8988T (cell line): ENCODE results near the gene RPS19BP1.
"Not testable (repeated sequence)": the region's sequence is repeated elsewhere in the genome, so short reads cannot be mapped to it uniquely, and the experiment has no call there.

Experiments used
- DNase-seq: peaks from one replicate; pipeline ENCODE4 v3.0.0; 2011

Gene RPS19BP1

GRCh38 chr22:39527481-39527961, 5.0 kb downstream of the RPS19BP1 start:
- no peak for DNase-seq

GRCh38 chr22:39526736-39527171, 5.8 kb downstream of the RPS19BP1 start:
- DNase-seq = no peak

GRCh38 chr22:39525658-39525975, 6.9 kb downstream of the RPS19BP1 start:
- no peak for DNase-seq

GRCh38 chr22:39524753-39525657, 7.5 kb downstream of the RPS19BP1 start:
- DNase-seq = no peak

DNA sequence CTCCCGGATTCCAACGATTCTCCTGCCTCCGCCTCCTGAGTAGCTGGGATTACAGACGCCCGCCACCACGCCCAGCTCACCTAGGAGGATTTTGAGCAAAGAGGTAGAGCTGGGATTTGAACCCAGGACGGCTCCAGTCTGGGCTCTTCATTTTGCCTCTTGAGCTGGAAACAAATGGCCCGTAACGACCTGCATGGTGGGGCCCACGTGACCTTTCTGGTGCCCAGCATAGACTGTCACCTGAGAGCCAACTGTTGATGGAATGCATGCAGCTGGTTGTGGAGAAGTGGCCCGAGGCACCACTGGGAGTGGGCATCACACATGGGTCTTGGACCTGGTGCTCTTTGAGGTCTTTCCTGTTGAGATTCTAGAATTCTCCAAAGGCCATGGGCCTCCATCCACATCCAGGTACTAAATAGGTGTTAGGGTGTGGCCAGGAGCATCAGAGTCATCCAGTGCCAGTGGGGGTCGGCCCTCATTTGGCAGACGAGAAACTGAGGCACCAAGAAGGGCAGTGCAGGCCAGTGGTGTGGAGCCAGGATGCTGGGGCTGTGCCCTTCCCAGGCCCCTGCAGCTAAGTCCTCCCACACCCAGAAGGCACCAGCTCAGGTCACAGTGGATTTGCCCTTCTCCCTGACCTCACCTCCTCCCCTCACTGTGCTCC, 8.3 kb downstream of the RPS19BP1 start:
- DNase-seq = no peak

DNA sequence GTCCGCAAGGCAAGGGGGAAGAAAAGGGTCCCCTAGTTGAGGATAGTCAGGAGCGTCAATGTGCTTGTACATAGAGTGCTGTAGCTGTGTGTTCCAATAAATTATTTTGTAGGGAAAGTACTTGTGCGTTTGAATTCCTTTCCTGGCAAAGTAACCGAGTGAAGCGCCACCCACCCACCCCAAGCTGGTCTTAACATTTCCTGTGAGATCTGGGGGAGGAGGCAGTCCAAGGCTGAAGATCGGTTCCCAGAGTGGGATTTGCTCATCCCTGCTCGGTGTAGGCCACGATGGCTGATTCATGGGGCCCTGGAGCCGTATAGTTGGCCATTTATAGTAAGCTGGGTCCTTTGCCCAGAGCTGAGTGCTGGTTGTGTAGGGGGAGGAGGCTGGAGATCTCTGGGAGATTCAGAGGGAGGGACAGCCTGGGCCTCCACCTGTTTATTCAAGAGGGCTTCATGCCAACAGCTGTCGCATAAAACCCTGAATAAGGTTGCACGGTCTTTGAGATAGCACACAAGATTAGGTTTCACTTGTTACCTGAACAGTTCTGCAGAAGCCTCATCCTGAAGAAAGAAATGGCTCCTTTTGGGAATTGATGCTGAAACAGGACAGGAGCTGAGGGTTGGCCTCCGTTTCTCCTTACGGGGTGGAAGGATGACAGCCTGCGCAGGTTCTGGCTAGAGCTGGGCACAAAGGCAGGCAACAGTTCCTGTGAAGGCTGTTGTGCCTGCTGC, 9.8 kb downstream of the RPS19BP1 start:
- no peak for DNase-seq

- not testable (repeated sequence) for DNase-seq
Observed at GRCh38 chr22:39522091-39522490, 10.5 kb downstream of the RPS19BP1 start.

- DNase-seq = not testable (repeated sequence)
Observed at GRCh38 chr22:39521106-39521885, 11.3 kb downstream of the RPS19BP1 start.

DNA sequence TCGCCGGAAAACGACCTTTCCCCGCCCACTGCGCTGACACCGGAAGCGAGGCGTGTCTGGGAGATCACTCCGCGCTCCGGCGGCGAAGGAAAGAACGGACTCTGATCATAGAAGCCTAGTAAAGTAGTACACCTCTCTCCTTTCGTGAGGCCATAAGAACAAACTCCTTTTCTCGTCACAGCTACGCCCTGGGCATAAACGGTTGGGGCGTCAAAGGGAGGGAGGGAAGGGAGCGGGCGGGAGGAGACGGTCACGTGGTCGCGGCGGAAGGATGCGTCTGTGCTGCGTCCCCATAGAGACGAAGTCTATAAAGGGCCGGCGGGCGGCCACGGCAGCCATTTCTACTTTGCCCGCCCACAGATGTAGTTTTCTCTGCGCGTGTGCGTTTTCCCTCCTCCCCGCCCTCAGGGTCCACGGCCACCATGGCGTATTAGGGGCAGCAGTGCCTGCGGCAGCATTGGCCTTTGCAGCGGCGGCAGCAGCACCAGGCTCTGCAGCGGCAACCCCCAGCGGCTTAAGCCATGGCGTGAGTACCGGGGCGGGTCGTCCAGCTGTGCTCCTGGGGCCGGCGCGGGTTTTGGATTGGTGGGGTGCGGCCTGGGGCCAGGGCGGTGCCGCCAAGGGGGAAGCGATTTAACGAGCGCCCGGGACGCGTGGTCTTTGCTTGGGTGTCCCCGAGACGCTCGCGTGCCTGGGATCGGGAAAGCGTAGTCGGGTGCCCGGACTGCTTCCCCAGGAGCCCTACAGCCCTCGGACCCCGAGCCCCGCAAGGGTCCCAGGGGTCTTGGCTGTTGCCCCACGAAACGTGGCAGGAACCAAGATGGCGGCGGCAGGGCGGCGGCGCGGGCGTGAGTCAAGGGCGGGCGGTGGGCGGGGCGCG, 12.1 kb downstream of the RPS19BP1 start, which contains the start of gene ATF4:
Gene ATF4 (plus strand): TSS at position 337 of the 880 bp plus-strand sequence. CDS start 884 bp downstream, outside the sequence.
- no peak for DNase-seq

- DNase-seq = peak; percentile 93
Observed at GRCh38 chr22:39519681-39520225, 12.8 kb downstream of the RPS19BP1 start.

DNA sequence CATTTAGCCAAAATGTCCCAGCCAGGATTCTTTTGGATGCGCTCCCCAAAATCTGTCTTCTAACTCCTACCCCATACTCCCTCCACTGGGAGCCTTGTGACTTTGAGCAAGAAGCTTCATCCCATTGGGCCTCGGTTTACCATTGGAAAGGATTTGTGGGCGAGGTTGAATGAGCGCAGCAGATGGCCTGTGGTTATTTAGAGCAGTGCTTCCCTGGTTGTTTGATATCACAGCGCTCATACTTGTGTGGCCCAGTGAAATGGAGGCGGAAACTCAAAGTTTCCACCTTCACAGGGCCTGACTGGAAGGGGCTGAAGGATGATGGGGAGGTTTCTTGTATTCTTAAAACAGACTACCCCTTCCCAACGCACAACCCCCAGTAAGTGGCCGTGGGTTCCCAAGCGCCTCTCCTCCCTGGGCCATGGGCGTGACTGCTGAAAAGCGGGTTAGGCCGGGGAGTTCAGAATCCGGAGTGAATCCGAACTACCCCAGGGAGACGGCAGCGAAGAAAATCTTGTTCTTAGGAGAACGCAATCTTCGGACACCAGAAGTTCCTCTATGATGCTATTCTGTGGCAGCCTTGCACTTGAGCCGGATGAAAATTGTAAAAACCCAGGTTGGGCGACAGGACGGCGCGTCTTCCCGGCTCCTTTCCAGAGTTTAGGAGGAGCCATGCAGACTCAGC, 13.4 kb downstream of the RPS19BP1 start:
- DNase-seq = no peak

GRCh38 chr22:39518144-39518786, 14.3 kb downstream of the RPS19BP1 start:
- no peak for DNase-seq

DNA sequence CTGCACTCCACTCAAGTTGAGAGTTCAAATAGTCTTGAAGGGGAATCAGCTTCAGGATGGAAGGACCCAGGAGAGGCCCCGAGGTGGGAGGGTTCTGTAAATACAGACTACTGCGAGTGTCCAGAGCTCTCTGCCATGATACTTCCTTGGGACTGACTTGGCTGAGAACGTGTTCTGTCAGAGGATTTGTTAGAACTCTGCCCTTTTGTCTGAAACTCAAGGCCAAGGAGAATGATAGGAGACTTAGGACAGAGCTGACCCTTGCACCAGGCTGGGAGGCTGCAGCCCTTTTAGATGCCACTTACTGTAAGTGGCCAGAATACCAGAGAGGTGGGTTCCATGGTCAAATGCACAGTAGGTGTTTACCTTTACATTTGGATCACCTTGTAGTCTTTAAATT, 15.1 kb downstream of the RPS19BP1 start:
- no peak for DNase-seq

GRCh38 chr22:39515266-39516050, 17.1 kb downstream of the RPS19BP1 start:
- DNase-seq = no peak

DNA sequence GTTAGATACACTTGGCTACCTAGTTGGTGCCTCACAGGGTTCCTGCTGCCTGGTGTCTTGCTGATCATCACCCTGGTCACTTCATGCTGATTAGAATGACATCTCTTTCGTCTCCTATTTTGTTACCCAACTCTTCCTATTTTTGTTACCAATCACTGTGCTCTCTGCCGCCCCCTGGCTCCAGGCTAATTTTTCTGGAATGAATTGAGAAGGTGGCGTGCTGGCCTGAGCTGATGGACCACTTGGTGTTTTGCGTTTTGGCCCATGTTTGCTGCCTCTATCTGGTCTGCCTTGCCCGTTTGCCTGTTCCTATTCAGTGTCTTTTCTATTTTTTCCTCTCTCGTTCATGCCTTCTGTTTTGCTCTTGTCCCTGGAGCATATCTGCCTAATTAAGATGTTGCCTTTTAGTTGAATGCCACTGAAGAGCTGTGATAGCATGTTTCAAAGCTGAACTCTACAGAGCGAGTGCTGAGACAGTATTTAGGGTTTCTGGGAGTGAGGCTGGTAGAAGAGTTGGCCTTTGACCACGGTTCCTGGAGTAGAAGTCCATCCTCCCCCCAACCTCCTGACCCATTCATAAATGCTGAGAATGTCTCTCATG, 18.1 kb downstream of the RPS19BP1 start:
- DNase-seq = no peak

GRCh38 chr22:39513791-39514190, 18.8 kb downstream of the RPS19BP1 start:
- DNase-seq = no peak

- DNase-seq = no peak
Observed at GRCh38 chr22:39512026-39512425, 20.5 kb downstream of the RPS19BP1 start.

- no peak for DNase-seq
Observed at GRCh38 chr22:39511226-39511625, 21.3 kb downstream of the RPS19BP1 start.
